ENCODE measurements around the gene FAM240B.

The FAM240B gene

GRCh38 chr9:38720083-38720745 lies at the start of gene FAM240B:
Gene FAM240B (minus strand): TSS chr9:38720133. CDS start chr9:38703999, 16,134 bp downstream.
- no peak for DNase-seq (ENCODE audit: low read depth)

GRCh38 chr9:38768351-38768761 lies 48.4 kb upstream of the FAM240B start:
- no peak for DNase-seq (ENCODE audit: low read depth)

- no peak for DNase-seq (ENCODE audit: low read depth)
Observed at GRCh38 chr9:38765101-38765500, 45.2 kb upstream of the FAM240B start.

GRCh38 chr9:38761999-38762398 lies 42.1 kb upstream of the FAM240B start:
- DNase-seq (ENCODE audit: low read depth): no peak

GRCh38 chr9:38761339-38761738 lies 41.4 kb upstream of the FAM240B start:
- DNase-seq (ENCODE audit: low read depth): no peak

- no peak for DNase-seq (ENCODE audit: low read depth)
Observed at GRCh38 chr9:38756702-38757101, 36.8 kb upstream of the FAM240B start.

- DNase-seq (ENCODE audit: low read depth): no peak
Observed at GRCh38 chr9:38747941-38748340, 28.0 kb upstream of the FAM240B start.

GRCh38 chr9:38747067-38747466 lies 27.1 kb upstream of the FAM240B start:
- no peak for DNase-seq (ENCODE audit: low read depth)

- DNase-seq (ENCODE audit: low read depth): no peak
Observed at GRCh38 chr9:38746303-38746702, 26.4 kb upstream of the FAM240B start.

- no peak for DNase-seq (ENCODE audit: low read depth)
Observed at GRCh38 chr9:38744484-38744883, 24.6 kb upstream of the FAM240B start.

- no peak for DNase-seq (ENCODE audit: low read depth)
Observed at GRCh38 chr9:38737246-38737645, 17.3 kb upstream of the FAM240B start.

- DNase-seq (ENCODE audit: low read depth): no peak
Observed at GRCh38 chr9:38734831-38735230, 14.9 kb upstream of the FAM240B start.

- DNase-seq (ENCODE audit: low read depth): no peak
Observed at GRCh38 chr9:38733503-38733902, 13.6 kb upstream of the FAM240B start.

- no peak for DNase-seq (ENCODE audit: low read depth)
Observed at GRCh38 chr9:38732885-38733284, 13.0 kb upstream of the FAM240B start.

GRCh38 chr9:38727497-38728001 lies 7.6 kb upstream of the FAM240B start:
- no peak for DNase-seq (ENCODE audit: low read depth)

- no peak for DNase-seq (ENCODE audit: low read depth)
Observed at GRCh38 chr9:38724754-38725153, 4.8 kb upstream of the FAM240B start.

GRCh38 chr9:38718148-38718547 lies 1.8 kb downstream of the FAM240B start:
- no peak for DNase-seq (ENCODE audit: low read depth)

GRCh38 chr9:38715684-38716083 lies 4.2 kb downstream of the FAM240B start:
- DNase-seq (ENCODE audit: low read depth): no peak

- no peak for DNase-seq (ENCODE audit: low read depth)
Observed at GRCh38 chr9:38713426-38713825, 6.5 kb downstream of the FAM240B start.

GRCh38 chr9:38708759-38709158 lies 11.2 kb downstream of the FAM240B start:
- DNase-seq (ENCODE audit: low read depth): no peak

- no peak for DNase-seq (ENCODE audit: low read depth)
Observed at GRCh38 chr9:38707885-38708637, 11.9 kb downstream of the FAM240B start.

GRCh38 chr9:38706493-38706892 lies 13.4 kb downstream of the FAM240B start:
- no peak for DNase-seq (ENCODE audit: low read depth)

- no peak for DNase-seq (ENCODE audit: low read depth)
Observed at GRCh38 chr9:38705917-38706316, 14.0 kb downstream of the FAM240B start.
